ENCODE results near the gene CAPN5. TPM values are rescaled to one million over a fixed set of nuclear protein-coding genes. Genes with fewer than 3 reads are reported as not detected.

Gene CAPN5
- total RNA-seq, 2 experiments from 2014 or later: 5.1 to 6.9 TPM

DNA sequence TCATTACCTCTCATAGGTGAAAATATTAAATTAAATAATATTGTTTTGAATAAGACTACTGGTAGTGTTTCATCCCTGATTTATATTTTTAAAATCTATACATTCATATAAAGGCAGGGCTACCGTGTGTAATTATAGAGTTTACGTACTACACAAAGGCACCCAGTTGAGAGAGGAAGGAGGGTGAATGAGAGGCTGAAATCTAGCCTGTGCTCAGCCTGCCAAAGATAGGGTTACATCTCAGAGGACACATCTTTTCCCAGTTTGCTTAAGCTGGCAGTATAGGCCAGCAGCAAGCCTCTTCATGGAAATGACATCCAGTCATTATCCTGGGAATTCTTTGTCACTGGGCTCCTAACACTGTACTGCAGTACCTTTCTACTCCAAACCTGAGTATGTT is 40.0 kb upstream of the CAPN5 start:
- Histone ChIP-seq H3K9me3 (ENCODE audit: control insufficient read depth in 1 of 2, insufficient read depth in 1 of 2, low read length in 2 of 2) (no peaks in the 10 kb centered on the region), H3K4me1 (ENCODE audit: insufficient read depth, low read length) (no peaks in the 10 kb centered on the region), H3K36me3 (ENCODE audit: insufficient read depth, low read length) (no peaks in the 10 kb centered on the region), H3K27ac (ENCODE audit: low read depth in 1 of 2, low read length in 2 of 2) (no peak overlapping the region), H3K27me3 (ENCODE audit: control insufficient read depth in 1 of 2, insufficient read depth in 2 of 2, low read length in 2 of 2) (peaks cover 0 to 20% of the 10 kb centered on the region in 2 experiments), H3K4me3 (ENCODE audit: low read length) (no peak overlapping the region)
- Mint-ChIP-seq H3K4me1 (ENCODE audit: low read depth) (no peaks in the 10 kb centered on the region), H3K27ac (no peak overlapping the region), H3K36me3 (ENCODE audit: low read depth) (no peaks in the 10 kb centered on the region), H3K27me3 (peaks cover 31% of the 10 kb centered on the region), H3K4me3 (no peak overlapping the region), H3K9me3 (no peaks in the 10 kb centered on the region)
- intact Hi-C loops (cut with DNase I, micrococcal nuclease): no loop called here
- ChIA-PET POLR2A (no interaction called here), CTCF (no interaction called here)
- DNase-seq: no peak
- TF ChIP-seq CTCF (IDR thresholded peaks at IDR 0.05): no peak
- ATAC-seq (ENCODE audit: poor library complexity): no peak

- no peak for ATAC-seq (ENCODE audit: poor library complexity)
- H3K9me3 ChIP-seq (ENCODE audit: control insufficient read depth in 1 of 2, insufficient read depth in 1 of 2, low read length in 2 of 2): no peaks in the 10 kb centered on the region
- H3K9me3 Mint-ChIP-seq: no peaks in the 10 kb centered on the region
- H3K36me3 Mint-ChIP-seq (ENCODE audit: low read depth): no peaks in the 10 kb centered on the region
- H3K27me3 ChIP-seq (ENCODE audit: control insufficient read depth in 1 of 2, insufficient read depth in 2 of 2, low read length in 2 of 2): peaks cover 0 to 20% of the 10 kb centered on the region in 2 experiments
- peaks cover 31% of the 10 kb centered on the region for H3K27me3 Mint-ChIP-seq
- no peak overlapping the region for H3K4me3 Mint-ChIP-seq
- H3K27ac ChIP-seq (ENCODE audit: low read depth in 1 of 2, low read length in 2 of 2): no peak overlapping the region
- ChIA-PET CTCF (no interaction called here), POLR2A (no interaction called here)
- H3K4me1 Mint-ChIP-seq (ENCODE audit: low read depth): no peaks in the 10 kb centered on the region
- no peak overlapping the region for H3K4me3 ChIP-seq (ENCODE audit: low read length)
- H3K27ac Mint-ChIP-seq: no peak overlapping the region
- H3K4me1 ChIP-seq (ENCODE audit: insufficient read depth, low read length): no peaks in the 10 kb centered on the region
- intact Hi-C loops (cut with DNase I, micrococcal nuclease): no loop called here
- no peak for TF ChIP-seq CTCF (IDR thresholded peaks at IDR 0.05)
- H3K36me3 ChIP-seq (ENCODE audit: insufficient read depth, low read length): no peaks in the 10 kb centered on the region
- DNase-seq: no peak
These were observed 39.5 kb upstream of the CAPN5 start for GRCh38 chr11:77027275-77027674.

- Mint-ChIP-seq H3K27ac (no peak overlapping the region), H3K36me3 (ENCODE audit: low read depth) (no peaks in the 10 kb centered on the region), H3K27me3 (peaks cover 32% of the 10 kb centered on the region), H3K4me3 (no peak overlapping the region), H3K9me3 (no peaks in the 10 kb centered on the region), H3K4me1 (ENCODE audit: low read depth) (no peaks in the 10 kb centered on the region)
- no peaks in the 10 kb centered on the region for H3K36me3 ChIP-seq (ENCODE audit: insufficient read depth, low read length)
- ATAC-seq (ENCODE audit: poor library complexity): no peak
- POLR2A ChIA-PET: no interaction called here
- intact Hi-C loops (cut with DNase I, micrococcal nuclease): no loop called here
- H3K4me1 ChIP-seq (ENCODE audit: insufficient read depth, low read length): no peaks in the 10 kb centered on the region
- TF ChIP-seq CTCF (IDR thresholded peaks at IDR 0.05): no peak
- H3K9me3 ChIP-seq (ENCODE audit: control insufficient read depth in 1 of 2, insufficient read depth in 1 of 2, low read length in 2 of 2): no peaks in the 10 kb centered on the region
- H3K4me3 ChIP-seq (ENCODE audit: low read length): no peak overlapping the region
- peaks cover 0 to 20% of the 10 kb centered on the region in 2 experiments for H3K27me3 ChIP-seq (ENCODE audit: control insufficient read depth in 1 of 2, insufficient read depth in 2 of 2, low read length in 2 of 2)
- CTCF ChIA-PET: interaction anchor here (0.6 kb wide), 1 partner anchor 18 kb away, joined by 3 read pairs; no protein-coding TSS in a partner anchor
- H3K27ac ChIP-seq (ENCODE audit: low read depth in 1 of 2, low read length in 2 of 2): no peak overlapping the region
- DNase-seq: no peak
These were observed 36.9 kb upstream of the CAPN5 start for GRCh38 chr11:77029829-77030228.
